DND-41 (cell line): ENCODE measurements around the gene OTC.

ENCODE experiments used
- ATAC-seq: fragments of 200-7000 bp; cut with Tn5 transposase; 3 replicates; pipeline ENCODE4 v1.9.1; 2021; ENCODE audit warnings: low read depth; ENCODE audit not compliant: insufficient read depth
- DNase-seq: peaks from one replicate; pipeline ENCODE4 v3.0.0-alpha.2; 2020
- H2AFZ ChIP-seq: 2 replicates; pipeline ENCODE4 v1.6.0; 2012; ENCODE audit warnings: low read depth, low read length
- H3K27ac ChIP-seq: 2 replicates; pipeline ENCODE4 v1.5.1; 2012; ENCODE audit warnings: low read length, inconsistent platforms
- H3K27me3 ChIP-seq: fragments of 200-600 bp; sonication (generic); 2 replicates; pipeline ENCODE4 v1.6.0; 2012; ENCODE audit warnings: low read length, mild to moderate bottlenecking, inconsistent platforms; ENCODE audit not compliant: insufficient read depth, poor library complexity
- H3K36me3 ChIP-seq: 2 replicates; pipeline ENCODE4 v1.5.1; 2012; ENCODE audit warnings: low read length, inconsistent platforms; ENCODE audit not compliant: insufficient read depth
- H3K4me1 ChIP-seq: 2 replicates; pipeline ENCODE4 v1.5.1; 2012; ENCODE audit warnings: mild to moderate bottlenecking, low read length; ENCODE audit not compliant: insufficient read depth
- H3K4me2 ChIP-seq: 2 replicates; pipeline ENCODE4 v1.6.0; 2012; ENCODE audit warnings: mild to moderate bottlenecking, moderate library complexity, low read length, inconsistent platforms; ENCODE audit not compliant: insufficient read depth
- H3K4me3 ChIP-seq, 2 experiments: fragments of 200-600 bp in 1 of 2; shearing (Covaris generic) in 1 of 2; 2 replicates each; pipeline ENCODE4 v1.5.1; 2012 to 2016; ENCODE audit warnings: inconsistent platforms in 2 of 2, low read length in 2 of 2, mild to moderate bottlenecking in 2 of 2, low read depth in 1 of 2, moderate library complexity in 1 of 2
- H3K79me2 ChIP-seq: 2 replicates; pipeline ENCODE4 v1.6.0; 2012; ENCODE audit warnings: low read length, inconsistent platforms; ENCODE audit not compliant: insufficient read depth
- H3K9ac ChIP-seq: 2 replicates; pipeline ENCODE4 v1.6.0; 2012; ENCODE audit warnings: low read depth, mild to moderate bottlenecking, inconsistent platforms, low read length, moderate library complexity
- H3K9me3 ChIP-seq: 2 replicates; pipeline ENCODE4 v1.5.1; 2012; ENCODE audit warnings: low read length, moderate library complexity, mild to moderate bottlenecking, inconsistent platforms; ENCODE audit not compliant: insufficient read depth, severe bottlenecking
- H4K20me1 ChIP-seq: 2 replicates; pipeline ENCODE4 v1.6.0; 2012; ENCODE audit warnings: low read length; ENCODE audit not compliant: insufficient read depth
- EZH2 ChIP-seq: IDR thresholded peaks from 3 replicates; pipeline ENCODE4 v1.6.1; 2012; ENCODE audit warnings: borderline replicate concordance, low read depth, mild to moderate bottlenecking, moderate library complexity, low read length, inconsistent platforms; ENCODE audit not compliant: severe bottlenecking
- TF ChIP-seq, protein P1 (sequence below): IDR thresholded peaks from 2 replicates; pipeline ENCODE4 v1.5.1; 2012; ENCODE audit warnings: borderline replicate concordance, low read length, moderate library complexity, mild to moderate bottlenecking; ENCODE audit not compliant: poor library complexity, severe bottlenecking; ENCODE audit errors: extremely low read depth

Gene OTC

DNA sequence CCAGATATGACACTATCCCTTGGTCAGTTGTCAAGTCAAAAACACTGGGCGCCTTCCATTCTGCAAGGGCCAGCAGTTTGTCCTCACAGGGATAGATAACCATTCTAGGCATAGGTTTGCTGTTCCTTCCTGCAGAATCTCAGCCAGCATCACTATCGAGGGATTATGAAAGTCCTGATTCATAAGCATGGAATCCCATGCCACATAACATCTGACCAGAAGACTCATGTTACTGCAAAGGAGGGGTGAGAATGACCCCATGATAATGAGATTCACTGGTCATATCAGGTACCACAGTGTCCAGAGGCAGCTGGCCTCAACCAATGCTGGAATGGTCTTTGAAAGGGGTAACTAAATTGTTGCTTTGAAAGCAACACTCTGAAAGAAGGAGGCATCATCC, 84.7 kb downstream of the OTC start:
- no peaks in the 10 kb centered on the region for H3K4me1 ChIP-seq
- no peak overlapping the region for H2AFZ ChIP-seq
- TF ChIP-seq EZH2: no peak
- TF ChIP-seq, protein P1, sequence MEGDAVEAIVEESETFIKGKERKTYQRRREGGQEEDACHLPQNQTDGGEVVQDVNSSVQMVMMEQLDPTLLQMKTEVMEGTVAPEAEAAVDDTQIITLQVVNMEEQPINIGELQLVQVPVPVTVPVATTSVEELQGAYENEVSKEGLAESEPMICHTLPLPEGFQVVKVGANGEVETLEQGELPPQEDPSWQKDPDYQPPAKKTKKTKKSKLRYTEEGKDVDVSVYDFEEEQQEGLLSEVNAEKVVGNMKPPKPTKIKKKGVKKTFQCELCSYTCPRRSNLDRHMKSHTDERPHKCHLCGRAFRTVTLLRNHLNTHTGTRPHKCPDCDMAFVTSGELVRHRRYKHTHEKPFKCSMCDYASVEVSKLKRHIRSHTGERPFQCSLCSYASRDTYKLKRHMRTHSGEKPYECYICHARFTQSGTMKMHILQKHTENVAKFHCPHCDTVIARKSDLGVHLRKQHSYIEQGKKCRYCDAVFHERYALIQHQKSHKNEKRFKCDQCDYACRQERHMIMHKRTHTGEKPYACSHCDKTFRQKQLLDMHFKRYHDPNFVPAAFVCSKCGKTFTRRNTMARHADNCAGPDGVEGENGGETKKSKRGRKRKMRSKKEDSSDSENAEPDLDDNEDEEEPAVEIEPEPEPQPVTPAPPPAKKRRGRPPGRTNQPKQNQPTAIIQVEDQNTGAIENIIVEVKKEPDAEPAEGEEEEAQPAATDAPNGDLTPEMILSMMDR: no peak
- H3K9ac ChIP-seq: no peak overlapping the region
- no peak overlapping the region for H3K4me2 ChIP-seq
- H3K36me3 ChIP-seq: no peaks in the 10 kb centered on the region
- ATAC-seq (no peak), DNase-seq (no peak)
- H4K20me1 ChIP-seq: no peaks in the 10 kb centered on the region
- H3K79me2 ChIP-seq: no peaks in the 10 kb centered on the region
- H3K27ac ChIP-seq: no peak overlapping the region
- no peak overlapping the region for H3K4me3 ChIP-seq
- H3K27me3 ChIP-seq: no peaks in the 10 kb centered on the region
- no peaks in the 10 kb centered on the region for H3K9me3 ChIP-seq

DNA sequence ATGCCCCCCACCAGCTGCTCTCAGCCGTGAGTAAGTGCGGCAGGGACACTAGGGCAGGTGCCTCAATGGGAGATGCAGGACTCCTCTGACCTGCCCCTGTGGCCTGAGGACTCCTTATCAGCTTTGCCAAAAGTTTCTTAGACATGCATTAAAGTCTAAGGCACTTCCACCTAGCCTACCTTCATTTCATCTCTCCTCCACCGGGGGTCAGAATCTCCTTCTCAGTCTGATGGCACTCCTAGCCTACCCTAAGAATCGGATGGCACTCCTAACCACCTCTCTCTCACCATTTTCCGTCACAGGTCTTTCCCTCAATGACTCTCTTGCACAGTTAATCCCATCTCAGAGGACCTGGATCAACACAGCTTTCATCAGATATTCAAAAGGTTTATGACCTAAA, 85.9 kb downstream of the OTC start:
- TF ChIP-seq EZH2: no peak
- TF ChIP-seq, protein P1: peak; percentile 10
- Histone ChIP-seq H3K4me2 (no peak overlapping the region), H3K27ac (no peak overlapping the region), H3K4me1 (no peaks in the 10 kb centered on the region), H3K36me3 (no peaks in the 10 kb centered on the region), H3K9ac (no peak overlapping the region), H4K20me1 (no peaks in the 10 kb centered on the region), H3K9me3 (no peaks in the 10 kb centered on the region), H3K4me3 (no peak overlapping the region), H3K27me3 (no peaks in the 10 kb centered on the region), H3K79me2 (no peaks in the 10 kb centered on the region), H2AFZ (no peak overlapping the region)
- DNase-seq (no peak), ATAC-seq (no peak)

DNA sequence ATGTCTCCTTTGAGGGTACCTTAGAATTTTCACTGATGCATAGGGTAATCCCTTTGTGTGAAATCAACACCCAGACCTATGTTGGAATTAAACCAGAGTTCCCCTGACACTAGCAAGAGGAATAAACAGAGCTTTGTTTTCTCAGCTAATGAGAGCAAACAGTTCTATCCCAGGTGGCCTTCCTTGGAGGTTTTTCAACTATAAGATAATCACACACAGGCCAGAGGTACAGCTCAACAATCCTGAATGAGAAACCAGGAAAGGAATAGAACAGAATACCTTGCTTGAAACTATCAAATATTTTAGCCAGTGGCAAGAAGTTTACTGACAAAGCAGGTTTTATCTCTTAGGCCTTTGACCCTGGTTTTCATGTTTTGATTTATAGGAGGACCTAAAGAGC, 100.2 kb downstream of the OTC start:
- no peaks in the 10 kb centered on the region for H3K36me3 ChIP-seq
- no peak overlapping the region for H3K27ac ChIP-seq
- no peak overlapping the region for H3K9ac ChIP-seq
- H3K79me2 ChIP-seq: no peaks in the 10 kb centered on the region
- no peak overlapping the region for H3K4me2 ChIP-seq
- H2AFZ ChIP-seq: no peak overlapping the region
- no peaks in the 10 kb centered on the region for H4K20me1 ChIP-seq
- ATAC-seq (no peak), DNase-seq (no peak)
- H3K4me1 ChIP-seq: no peaks in the 10 kb centered on the region
- no peaks in the 10 kb centered on the region for H3K9me3 ChIP-seq
- H3K4me3 ChIP-seq: no peak overlapping the region
- TF ChIP-seq EZH2: no peak
- TF ChIP-seq, protein P1: no peak
- H3K27me3 ChIP-seq: no peaks in the 10 kb centered on the region

DNA sequence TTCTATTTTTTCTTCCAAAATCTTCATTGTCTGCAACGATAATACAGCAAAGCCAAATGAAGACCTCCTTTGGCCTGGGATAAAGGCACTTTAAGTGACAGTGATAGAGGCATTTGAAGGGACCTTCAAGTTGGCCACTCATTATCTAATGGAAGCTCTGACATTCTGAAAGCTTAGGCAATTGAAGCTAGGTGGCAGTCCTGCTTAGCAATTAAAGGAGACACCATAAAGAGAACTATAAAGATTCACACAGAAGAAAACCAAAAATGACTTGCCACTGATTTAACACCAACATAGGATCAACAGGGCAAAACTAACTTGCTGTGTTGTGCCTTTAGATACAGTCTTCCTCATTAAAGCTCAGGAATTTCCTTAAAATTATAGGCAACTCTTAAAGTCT, 105.7 kb downstream of the OTC start:
- no peaks in the 10 kb centered on the region for H3K36me3 ChIP-seq
- ATAC-seq: no peak

More for the DNA sequence above, 105.7 kb downstream of the OTC start:
- Histone ChIP-seq H2AFZ (no peak overlapping the region), H3K9ac (no peak overlapping the region), H3K4me1 (no peaks in the 10 kb centered on the region), H3K4me3 (no peak overlapping the region), H3K9me3 (no peaks in the 10 kb centered on the region), H3K27me3 (no peaks in the 10 kb centered on the region), H4K20me1 (no peaks in the 10 kb centered on the region), H3K79me2 (no peaks in the 10 kb centered on the region), H3K27ac (no peak overlapping the region), H3K4me2 (no peak overlapping the region)
- TF ChIP-seq, protein P1: peak; percentile 13
- no peak for TF ChIP-seq EZH2
- no peak for DNase-seq
